Epithelial cell of esophagus (primary cell): ENCODE measurements around the gene BHLHE41.

ENCODE experiments used
- DNase-seq: peaks from one replicate; pipeline ENCODE4 v3.0.0; 2010; ENCODE audit warnings: low read depth
- H3K4me3 ChIP-seq: 2 replicates; pipeline ENCODE4 v1.5.1; 2011; ENCODE audit warnings: mild to moderate bottlenecking, low read length, control low read depth
- CTCF ChIP-seq: IDR thresholded peaks from 2 replicates; pipeline ENCODE4 v1.5.1; 2011; ENCODE audit warnings: low read depth, mild to moderate bottlenecking, low read length, control low read depth, inconsistent platforms; ENCODE audit not compliant: insufficient read depth; ENCODE audit errors: missing control alignments

BHLHE41 gene

GRCh38 chr12:26127404-26127803, 2.6 kb upstream of the BHLHE41 start:
- no peak overlapping the region for H3K4me3 ChIP-seq
- no peak for TF ChIP-seq CTCF
- no peak for DNase-seq

DNA sequence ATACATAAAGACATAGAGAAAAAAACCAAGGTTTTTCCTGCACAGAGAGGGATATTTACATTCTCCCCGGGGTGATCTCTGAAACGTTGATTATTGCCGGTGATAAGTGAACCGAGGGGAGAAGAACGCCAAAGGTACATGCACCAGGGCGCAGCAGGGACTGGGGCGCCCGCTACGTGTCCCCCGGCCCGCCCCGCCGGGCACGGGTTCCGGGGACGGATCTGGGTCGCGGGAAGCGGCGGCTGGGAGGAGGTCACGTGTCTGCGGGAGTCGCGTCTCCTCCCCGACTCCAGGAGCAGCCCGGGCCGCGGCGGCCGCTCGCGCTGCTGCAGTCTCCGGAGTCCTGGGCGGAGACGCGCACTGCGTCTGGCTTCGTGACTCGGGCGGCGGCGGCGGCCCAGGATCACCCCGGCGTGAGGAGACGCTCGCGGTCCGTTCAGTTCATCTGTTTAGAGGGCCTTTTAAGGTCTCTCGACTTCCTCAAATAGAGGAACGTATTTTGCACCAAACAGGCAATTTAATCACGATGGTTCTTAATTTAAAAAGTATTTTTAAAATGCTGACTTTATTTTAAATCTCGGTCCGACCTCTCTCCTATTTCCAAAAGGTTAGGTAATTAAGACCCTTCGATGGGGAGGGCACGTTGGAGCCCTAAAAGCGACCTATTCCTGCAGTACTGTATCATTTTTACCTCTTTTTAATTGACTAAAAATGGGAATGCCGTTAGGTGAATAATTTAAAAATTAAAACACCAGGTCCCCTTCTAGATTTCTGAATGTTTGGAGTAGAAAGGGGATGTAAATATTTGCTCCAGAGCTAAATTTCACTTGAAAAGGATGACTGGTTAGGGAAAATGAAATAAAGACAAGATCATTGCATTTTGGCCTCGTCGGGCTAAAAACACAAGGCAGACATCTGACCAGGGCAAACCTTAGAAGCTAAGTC, 1.8 kb upstream of the BHLHE41 start:
- no peak for TF ChIP-seq CTCF
- DNase-seq = peak; percentile 86
- H3K4me3 ChIP-seq = peak overlapping the region; percentile 67

GRCh38 chr12:26125400-26126339, 833 bp upstream of the BHLHE41 start:
- TF ChIP-seq CTCF = no peak
- DNase-seq = peak; percentile 95

GRCh38 chr12:26123482-26123980, 1.3 kb downstream of the BHLHE41 start:
- TF ChIP-seq CTCF = no peak
- H3K4me3 ChIP-seq = peak overlapping the region; percentile 49
- DNase-seq = no peak

More at GRCh38 chr12:26125400-26126339, 833 bp upstream of the BHLHE41 start:
- H3K4me3 ChIP-seq = peak overlapping the region; percentile 67

GRCh38 chr12:26122681-26123481, 2.0 kb downstream of the BHLHE41 start:
- peak; percentile 76 for DNase-seq
- TF ChIP-seq CTCF = peak; percentile 60
- peak overlapping the region; percentile 49 for H3K4me3 ChIP-seq
